ENCODE data around the gene IGSF6. TPM values are rescaled to one million over a fixed set of nuclear protein-coding genes. Genes with fewer than 3 reads are reported as not detected.
A peak's percentile ranks its signal among the peaks of the same experiment; 100 is the strongest.
"Not testable (repeated sequence)": the region's sequence is repeated elsewhere in the genome, so short reads cannot be mapped to it uniquely, and the experiment has no call there.

The IGSF6 gene
- total RNA-seq, 1 donor from 2014 or later: 0.26 TPM

- H3K27me3 ChIP-seq (ENCODE audit: control insufficient read depth, insufficient read depth, low read length): no peaks in the 10 kb centered on the region
- no peak for FAIRE-seq
- DNase-seq (ENCODE audit: low read depth): no peak
- H3K36me3 ChIP-seq (ENCODE audit: control insufficient read depth, insufficient read depth, low read length): no peaks in the 10 kb centered on the region
- H3K4me3 ChIP-seq (ENCODE audit: low read depth, low read length): no peak overlapping the region
- no peak for TF ChIP-seq CTCF (IDR thresholded peaks at IDR 0.05; ENCODE audit: insufficient read depth, low read length, severe bottlenecking)
Observed at GRCh38 chr16:21689107-21689506, 36.7 kb upstream of the IGSF6 start.

- no peak for TF ChIP-seq CTCF (IDR thresholded peaks at IDR 0.05; ENCODE audit: insufficient read depth, low read length, severe bottlenecking)
- no peak for FAIRE-seq
Observed at GRCh38 chr16:21685034-21685455, 32.6 kb upstream of the IGSF6 start.

GRCh38 chr16:21684199-21684598, 31.8 kb upstream of the IGSF6 start:
- TF ChIP-seq CTCF (IDR thresholded peaks at IDR 0.05; ENCODE audit: insufficient read depth, low read length, severe bottlenecking): peak; percentile 41
- no peak for FAIRE-seq
- Histone ChIP-seq H3K27me3 (ENCODE audit: control insufficient read depth, insufficient read depth, low read length) (no peaks in the 10 kb centered on the region), H3K4me3 (ENCODE audit: low read depth, low read length) (no peak overlapping the region), H3K36me3 (ENCODE audit: control insufficient read depth, insufficient read depth, low read length) (no peaks in the 10 kb centered on the region)
- no peak for DNase-seq (ENCODE audit: low read depth)

More at GRCh38 chr16:21685034-21685455, 32.6 kb upstream of the IGSF6 start:
- H3K4me3 ChIP-seq (ENCODE audit: low read depth, low read length): no peak overlapping the region
- no peaks in the 10 kb centered on the region for H3K27me3 ChIP-seq (ENCODE audit: control insufficient read depth, insufficient read depth, low read length)
- DNase-seq (ENCODE audit: low read depth): no peak
- no peaks in the 10 kb centered on the region for H3K36me3 ChIP-seq (ENCODE audit: control insufficient read depth, insufficient read depth, low read length)

GRCh38 chr16:21683184-21683583, 30.8 kb upstream of the IGSF6 start:
- no peaks in the 10 kb centered on the region for H3K27me3 ChIP-seq (ENCODE audit: control insufficient read depth, insufficient read depth, low read length)
- FAIRE-seq (no peak), DNase-seq (ENCODE audit: low read depth) (no peak)
- no peaks in the 10 kb centered on the region for H3K36me3 ChIP-seq (ENCODE audit: control insufficient read depth, insufficient read depth, low read length)
- no peak for TF ChIP-seq CTCF (IDR thresholded peaks at IDR 0.05; ENCODE audit: insufficient read depth, low read length, severe bottlenecking)
- H3K4me3 ChIP-seq (ENCODE audit: low read depth, low read length): no peak overlapping the region

- H3K4me3 ChIP-seq (ENCODE audit: low read depth, low read length); H3K27me3 ChIP-seq (ENCODE audit: control insufficient read depth, insufficient read depth, low read length); FAIRE-seq: not testable (repeated sequence)
Observed at GRCh38 chr16:21680714-21681113, 28.3 kb upstream of the IGSF6 start.

GRCh38 chr16:21674456-21674855, 22.0 kb upstream of the IGSF6 start:
- DNase-seq (ENCODE audit: low read depth): not testable (repeated sequence)

More at GRCh38 chr16:21680714-21681113, 28.3 kb upstream of the IGSF6 start:
- H3K36me3 ChIP-seq (ENCODE audit: control insufficient read depth, insufficient read depth, low read length); DNase-seq (ENCODE audit: low read depth): not testable (repeated sequence)

GRCh38 chr16:21673469-21673868, 21.1 kb upstream of the IGSF6 start:
- no peak for DNase-seq (ENCODE audit: low read depth)
- TF ChIP-seq CTCF (IDR thresholded peaks at IDR 0.05; ENCODE audit: insufficient read depth, low read length, severe bottlenecking): no peak
- H3K27me3 ChIP-seq (ENCODE audit: control insufficient read depth, insufficient read depth, low read length): no peaks in the 10 kb centered on the region
- no peak for FAIRE-seq
- H3K4me3 ChIP-seq (ENCODE audit: low read depth, low read length): no peak overlapping the region
- no peaks in the 10 kb centered on the region for H3K36me3 ChIP-seq (ENCODE audit: control insufficient read depth, insufficient read depth, low read length)

More at GRCh38 chr16:21674456-21674855, 22.0 kb upstream of the IGSF6 start:
- not testable (repeated sequence) for H3K36me3 ChIP-seq (ENCODE audit: control insufficient read depth, insufficient read depth, low read length); FAIRE-seq; H3K4me3 ChIP-seq (ENCODE audit: low read depth, low read length); H3K27me3 ChIP-seq (ENCODE audit: control insufficient read depth, insufficient read depth, low read length)

Measured in bronchial epithelial cell (primary cell).